BLaER1 treated with 17β-estradiol and CSF1 and Interleukin-3, amounts not matched to agents 10 nM and 100 nM (cell line): ENCODE results near the gene CADPS2.

ENCODE experiments used
- H3K27ac ChIP-seq, 11 experiments: shearing (Covaris generic); formaldehyde crosslinking; 2 replicates each; pipeline ENCODE4 v1.8.1; 2022
- H3K27me3 ChIP-seq, 11 experiments: shearing (Covaris generic); formaldehyde crosslinking; 2 replicates each; pipeline ENCODE4 v1.8.1; 2022
- H3K36me3 ChIP-seq, 11 experiments: shearing (Covaris generic); formaldehyde crosslinking; 2 replicates each; pipeline ENCODE4 v1.8.1; 2022
- H3K4me1 ChIP-seq, 10 experiments: shearing (Covaris generic); formaldehyde crosslinking; 2 replicates each; pipeline ENCODE4 v1.8.1; 2022
- H3K4me2 ChIP-seq, 11 experiments: shearing (Covaris generic); formaldehyde crosslinking; 2 replicates each; pipeline ENCODE4 v1.8.1; 2022
- H3K4me3 ChIP-seq, 10 experiments: shearing (Covaris generic); formaldehyde crosslinking; 2 replicates each; pipeline ENCODE4 v1.8.1; 2022
- H3K9ac ChIP-seq, 11 experiments: shearing (Covaris generic); formaldehyde crosslinking; 2 replicates each; pipeline ENCODE4 v1.8.1; 2022
- H3K9me3 ChIP-seq, 11 experiments: shearing (Covaris generic); formaldehyde crosslinking; replicated peaks in 1 of 11; 2 replicates each; pipeline ENCODE4 v1.8.1; 2022
- H4K20me1 ChIP-seq, 11 experiments: shearing (Covaris generic); formaldehyde crosslinking; 2 replicates each; pipeline ENCODE4 v1.8.1; 2022
- Cebpa-rat ChIP-seq, 11 experiments: shearing (Covaris generic); IDR thresholded peaks; 2 replicates each; pipeline ENCODE4 v1.8.1; 2022

The CADPS2 gene

GRCh38 chr7:122738947-122739346 is 147.3 kb downstream of the CADPS2 start:
- Histone ChIP-seq H3K36me3 (no peaks in the 10 kb centered on the region), H3K4me3 (no peak overlapping the region), H3K9me3 (no peaks in the 10 kb centered on the region), H3K9ac (no peak overlapping the region), H3K27ac (no peak overlapping the region), H3K27me3 (no peaks in the 10 kb centered on the region), H3K4me2 (no peak overlapping the region), H3K4me1 (no peaks in the 10 kb centered on the region), H4K20me1 (no peaks in the 10 kb centered on the region)
- no peak for TF ChIP-seq Cebpa-rat (IDR thresholded peaks at IDR 0.05)

GRCh38 chr7:122736183-122736582 is 150.1 kb downstream of the CADPS2 start:
- H3K9ac ChIP-seq, result no peak overlapping the region
- no peaks in the 10 kb centered on the region for H3K36me3 ChIP-seq
- TF ChIP-seq Cebpa-rat (IDR thresholded peaks at IDR 0.05), result no peak
- H3K4me2 ChIP-seq, result no peak overlapping the region
- no peak overlapping the region for H3K4me3 ChIP-seq
- no peaks in the 10 kb centered on the region for H3K9me3 ChIP-seq
- no peaks in the 10 kb centered on the region for H3K27me3 ChIP-seq
- H3K4me1 ChIP-seq, result no peaks in the 10 kb centered on the region
- H3K27ac ChIP-seq, result no peak overlapping the region
- no peaks in the 10 kb centered on the region for H4K20me1 ChIP-seq

GRCh38 chr7:122727759-122728158 is 158.5 kb downstream of the CADPS2 start:
- TF ChIP-seq Cebpa-rat (IDR thresholded peaks at IDR 0.05), result no peak
- Histone ChIP-seq H3K27me3 (no peaks in the 10 kb centered on the region), H3K27ac (no peak overlapping the region), H3K4me1 (no peaks in the 10 kb centered on the region), H3K9ac (no peak overlapping the region), H3K9me3 (no peaks in the 10 kb centered on the region), H3K4me3 (no peak overlapping the region), H3K4me2 (no peak overlapping the region), H4K20me1 (no peaks in the 10 kb centered on the region), H3K36me3 (no peaks in the 10 kb centered on the region)

GRCh38 chr7:122727354-122727753 is 158.9 kb downstream of the CADPS2 start:
- H3K27me3 ChIP-seq, result no peaks in the 10 kb centered on the region
- H3K4me2 ChIP-seq, result no peak overlapping the region
- H3K36me3 ChIP-seq, result no peaks in the 10 kb centered on the region
- no peaks in the 10 kb centered on the region for H4K20me1 ChIP-seq
- H3K4me3 ChIP-seq, result no peak overlapping the region
- no peaks in the 10 kb centered on the region for H3K9me3 ChIP-seq
- no peak overlapping the region for H3K27ac ChIP-seq
- no peak overlapping the region for H3K9ac ChIP-seq
- no peak for TF ChIP-seq Cebpa-rat (IDR thresholded peaks at IDR 0.05)
- H3K4me1 ChIP-seq, result no peaks in the 10 kb centered on the region

- TF ChIP-seq Cebpa-rat (IDR thresholded peaks at IDR 0.05), result no peak
- Histone ChIP-seq H3K4me3 (no peak overlapping the region), H4K20me1 (no peaks in the 10 kb centered on the region), H3K4me1 (no peaks in the 10 kb centered on the region), H3K36me3 (no peaks in the 10 kb centered on the region), H3K9me3 (no peaks in the 10 kb centered on the region), H3K9ac (no peak overlapping the region), H3K27me3 (no peaks in the 10 kb centered on the region), H3K27ac (no peak overlapping the region), H3K4me2 (no peak overlapping the region)
These were observed 159.4 kb downstream of the CADPS2 start for GRCh38 chr7:122726881-122727280.

- Histone ChIP-seq H3K36me3 (no peaks in the 10 kb centered on the region), H3K27me3 (no peaks in the 10 kb centered on the region), H3K4me1 (no peaks in the 10 kb centered on the region), H3K27ac (no peak overlapping the region), H4K20me1 (no peaks in the 10 kb centered on the region), H3K9ac (no peak overlapping the region), H3K4me3 (no peak overlapping the region), H3K9me3 (no peaks in the 10 kb centered on the region), H3K4me2 (no peak overlapping the region)
- TF ChIP-seq Cebpa-rat (IDR thresholded peaks at IDR 0.05), result no peak
These were observed 161.9 kb downstream of the CADPS2 start for GRCh38 chr7:122724366-122724765.

- Histone ChIP-seq H3K9ac (no peak overlapping the region), H3K27ac (no peak overlapping the region), H3K4me1 (no peaks in the 10 kb centered on the region), H3K4me2 (no peak overlapping the region), H4K20me1 (no peaks in the 10 kb centered on the region), H3K36me3 (no peaks in the 10 kb centered on the region), H3K27me3 (no peaks in the 10 kb centered on the region), H3K9me3 (no peaks in the 10 kb centered on the region), H3K4me3 (no peak overlapping the region)
- no peak for TF ChIP-seq Cebpa-rat (IDR thresholded peaks at IDR 0.05)
These were observed 167.2 kb downstream of the CADPS2 start for GRCh38 chr7:122719010-122719578.

GRCh38 chr7:122717356-122718089 is 168.7 kb downstream of the CADPS2 start:
- Histone ChIP-seq H3K4me3 (no peak overlapping the region), H3K4me2 (no peak overlapping the region), H3K4me1 (no peaks in the 10 kb centered on the region), H3K27me3 (no peaks in the 10 kb centered on the region), H3K27ac (no peak overlapping the region), H3K9ac (no peak overlapping the region), H3K36me3 (no peaks in the 10 kb centered on the region), H4K20me1 (no peaks in the 10 kb centered on the region), H3K9me3 (no peaks in the 10 kb centered on the region)
- no peak for TF ChIP-seq Cebpa-rat (IDR thresholded peaks at IDR 0.05)

GRCh38 chr7:122715183-122715582 is 171.1 kb downstream of the CADPS2 start:
- Histone ChIP-seq H3K36me3 (no peaks in the 10 kb centered on the region), H3K4me3 (no peak overlapping the region), H3K4me1 (no peaks in the 10 kb centered on the region), H3K9me3 (no peaks in the 10 kb centered on the region), H3K4me2 (no peak overlapping the region), H3K27ac (no peak overlapping the region), H4K20me1 (no peaks in the 10 kb centered on the region), H3K27me3 (no peaks in the 10 kb centered on the region), H3K9ac (no peak overlapping the region)
- TF ChIP-seq Cebpa-rat (IDR thresholded peaks at IDR 0.05), result no peak

- Histone ChIP-seq H3K27me3 (no peaks in the 10 kb centered on the region), H3K27ac (no peak overlapping the region), H4K20me1 (no peaks in the 10 kb centered on the region), H3K4me1 (no peaks in the 10 kb centered on the region), H3K9ac (no peak overlapping the region), H3K4me3 (no peak overlapping the region), H3K4me2 (no peak overlapping the region), H3K36me3 (no peaks in the 10 kb centered on the region), H3K9me3 (no peaks in the 10 kb centered on the region)
- TF ChIP-seq Cebpa-rat (IDR thresholded peaks at IDR 0.05), result no peak
These were observed 175.3 kb downstream of the CADPS2 start for GRCh38 chr7:122710916-122711315.
